H1 (cell line): ENCODE data around the gene BRD1. TPM values are rescaled to one million over a fixed set of nuclear protein-coding genes. Genes with fewer than 3 reads are reported as not detected.

Source experiments
- KDM4A ChIP-seq: IDR thresholded peaks from one replicate; pipeline ENCODE4 v1.7.1; 2012; ENCODE audit warnings: low read depth, mild to moderate bottlenecking, moderate library complexity, low read length, inconsistent platforms; ENCODE audit not compliant: severe bottlenecking
- polyA plus RNA-seq, 7 experiments: library from polyadenylated mRNA; depleted of rRNA in 3 of 7; stranded (reverse) in 5 of 7; unstranded in 2 of 7; fragments of >200 nt in 5 of 7; fragments of 200-250 nt in 2 of 7; gene quantifications; 1 replicate in 5 of 7; 2 replicates in 1 of 7; 4 replicates in 1 of 7; pipeline versions ENCODE4 v1.2.1 to v1.2.3, GENCODE V29; 2011 to 2013; ENCODE audit warnings: missing spikeins in 2 of 7, mixed read lengths in 2 of 7
- total RNA-seq: library from RNA; stranded (reverse); fragmentation: NEBNext Ultra II Directional; extraction: Animal tissue kit (Norgen Biotek cat#: 25700); gene quantifications from 2 replicates; pipeline ENCODE4 v1.2.1, GENCODE V29; 2021

The BRD1 gene
- total and polyA plus RNA-seq, 2 of the 8 experiments (the other 6 are each of a cell fraction or from before 2014, with no cell fraction given) = 6.8 to 34.0 TPM

DNA sequence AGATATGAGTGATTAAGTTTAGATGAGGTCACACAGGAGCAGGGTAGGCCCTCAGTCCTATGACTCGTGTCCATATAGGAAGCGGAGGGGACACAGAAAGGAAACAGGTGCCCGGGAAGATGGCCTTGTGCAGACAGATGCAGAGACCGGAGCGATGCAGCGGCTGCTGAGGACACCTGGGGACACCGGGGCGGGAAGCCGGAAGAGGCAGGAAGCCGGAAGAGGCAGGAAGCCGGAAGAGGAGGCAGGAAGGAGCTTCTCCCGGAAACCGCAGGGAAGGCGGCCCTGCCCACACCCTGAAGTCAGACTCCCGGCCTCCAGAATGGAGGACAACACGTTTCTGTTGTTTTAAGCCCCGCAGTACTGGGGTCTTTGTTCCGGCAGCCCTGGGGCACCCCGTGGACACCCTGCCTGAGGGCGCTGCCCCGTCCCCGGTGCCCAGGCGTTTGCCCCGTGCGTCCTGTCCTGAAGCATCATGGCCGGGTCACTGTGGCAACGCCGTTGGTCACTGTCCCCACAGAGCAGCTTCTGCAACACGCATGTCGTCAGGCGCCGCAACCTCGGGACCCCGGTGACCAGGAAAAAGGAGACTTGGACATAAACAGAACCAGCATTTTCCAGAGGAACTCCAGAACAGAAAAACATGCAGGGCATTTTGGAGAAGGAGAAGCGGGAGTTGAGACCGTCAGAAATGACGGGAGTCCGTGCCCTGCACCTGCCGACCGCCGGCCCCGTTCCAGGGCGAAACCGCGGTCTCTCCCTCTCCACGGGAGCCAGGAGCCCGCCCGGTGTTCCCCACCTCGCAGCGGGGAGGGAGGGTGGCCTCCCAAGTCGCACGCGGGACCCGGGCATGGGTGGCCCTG is 103.4 kb downstream of the BRD1 start (continued):
- no peak for TF ChIP-seq KDM4A
